Activated naive CD4-positive, alpha-beta T cell treated with anti-CD3 and anti-CD28 coated beads for 36 hours (primary cell): ENCODE measurements around the gene TTC24. TPM values are rescaled to one million over a fixed set of nuclear protein-coding genes. Genes with fewer than 3 reads are reported as not detected.

Experiments
- CTCF ChIA-PET: fragments of 350-600 bp; sonication (Branson Sonifier 250); formaldehyde crosslinking; loops from one replicate; lab custom pipeline; 2021; ENCODE audit warnings: antibody characterized with exemption; lab: Charles Lee
- DNase-seq: peaks from one replicate; pipeline ENCODE4 v3.0.0-alpha.2; 2020
- H3K27ac Mint-ChIP-seq: one replicate; pipeline ENCODE4 v1.8.0; 2021; ENCODE audit warnings: mild to moderate bottlenecking, mixed read lengths
- H3K27me3 Mint-ChIP-seq: one replicate; pipeline ENCODE4 v1.8.0; 2021; ENCODE audit warnings: low read depth, mixed read lengths
- H3K36me3 Mint-ChIP-seq: one replicate; pipeline ENCODE4 v1.8.0; 2021; ENCODE audit warnings: low read depth, mixed read lengths
- H3K4me1 Mint-ChIP-seq: one replicate; pipeline ENCODE4 v1.8.0; 2021; ENCODE audit warnings: low read depth, mixed read lengths
- H3K4me3 Mint-ChIP-seq: one replicate; pipeline ENCODE4 v1.8.0; 2021; ENCODE audit warnings: mild to moderate bottlenecking, moderate library complexity, mixed read lengths
- H3K9me3 Mint-ChIP-seq: one replicate; pipeline ENCODE4 v1.8.0; 2021; ENCODE audit warnings: mixed read lengths
- intact Hi-C: fragments of 100-400 bp; cut with micrococcal nuclease; formaldehyde crosslinking; loops from one replicate; pipeline ENCODE4 v1.15.1; 2023
- total RNA-seq, 2 experiments: library from RNA; stranded (reverse); gene quantifications; one replicate each; pipeline ENCODE4 v1.2.3, GENCODE V29; 2021

Gene TTC24
- 1 to 10 TPM; 3.1 to 3.9 TPM for total RNA-seq

DNA sequence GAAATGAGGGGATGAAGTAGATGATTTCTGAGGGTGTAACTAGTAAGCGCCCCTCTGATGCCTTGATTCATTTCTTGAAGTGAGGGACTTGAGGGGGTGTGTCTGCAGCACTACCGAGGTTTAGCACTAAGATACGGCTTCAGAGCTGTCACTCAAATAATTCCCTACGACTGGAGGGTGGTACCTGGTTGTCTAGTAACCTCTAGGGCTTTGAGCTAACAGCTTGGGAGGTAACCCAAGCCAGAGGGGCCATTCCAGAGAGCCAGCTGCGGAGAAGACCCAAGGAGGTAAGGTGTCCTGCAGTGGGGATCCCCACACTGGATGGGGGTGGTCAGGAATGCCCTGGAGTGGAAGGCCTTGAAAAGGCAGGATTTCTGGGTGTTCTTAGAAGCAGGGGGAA, at the start of gene TTC24:
Gene TTC24 (plus strand): TSS at position 252 of the 400 bp plus-strand sequence. CDS start 1,642 bp downstream, outside the sequence.
- CTCF ChIA-PET = interaction anchor here (0.8 to 3.5 kb wide), 7 partner anchors 23 to 193 kb away, joined by 3 to 24 read pairs (median 4); no protein-coding TSS in a partner anchor
- no peak within 1 kb of the TSS for H3K27ac Mint-ChIP-seq
- no peak within 1 kb of the TSS for H3K4me3 Mint-ChIP-seq
- peaks cover 26% of the 10 kb centered on the region for H3K4me1 Mint-ChIP-seq
- H3K9me3 Mint-ChIP-seq = no peaks in the 10 kb centered on the region
- DNase-seq = no peak
- no peaks in the 10 kb centered on the region for H3K36me3 Mint-ChIP-seq
- no peaks in the 10 kb centered on the region for H3K27me3 Mint-ChIP-seq
- intact Hi-C loops = no loop called here

DNA sequence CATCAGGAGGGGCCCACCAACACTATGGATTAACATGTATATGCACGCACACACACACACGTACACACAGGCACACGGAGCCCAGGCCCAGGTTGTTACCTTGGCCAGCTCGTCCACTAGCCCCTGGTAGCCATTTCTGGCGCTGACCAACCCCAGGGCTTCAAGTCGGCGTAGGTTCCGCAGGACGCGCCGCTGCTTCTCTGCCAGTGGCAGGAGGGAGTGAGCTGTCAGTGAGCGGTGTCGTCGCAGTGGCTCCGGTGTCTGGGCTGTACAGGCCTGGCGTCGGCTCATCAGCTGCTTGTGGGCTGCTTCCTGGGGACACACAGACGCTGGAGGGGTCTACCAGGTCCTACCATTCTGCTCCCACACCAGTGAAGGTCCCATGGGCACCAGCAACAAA, 49.5 kb upstream of the TTC24 start:
- DNase-seq = no peak
- Mint-ChIP-seq H3K27me3 (no peaks in the 10 kb centered on the region), H3K36me3 (no peaks in the 10 kb centered on the region), H3K9me3 (no peaks in the 10 kb centered on the region), H3K4me1 (peaks cover 23% of the 10 kb centered on the region), H3K27ac (no peak overlapping the region), H3K4me3 (no peak overlapping the region)
- intact Hi-C loops = no loop called here
- CTCF ChIA-PET = no interaction called here

DNA sequence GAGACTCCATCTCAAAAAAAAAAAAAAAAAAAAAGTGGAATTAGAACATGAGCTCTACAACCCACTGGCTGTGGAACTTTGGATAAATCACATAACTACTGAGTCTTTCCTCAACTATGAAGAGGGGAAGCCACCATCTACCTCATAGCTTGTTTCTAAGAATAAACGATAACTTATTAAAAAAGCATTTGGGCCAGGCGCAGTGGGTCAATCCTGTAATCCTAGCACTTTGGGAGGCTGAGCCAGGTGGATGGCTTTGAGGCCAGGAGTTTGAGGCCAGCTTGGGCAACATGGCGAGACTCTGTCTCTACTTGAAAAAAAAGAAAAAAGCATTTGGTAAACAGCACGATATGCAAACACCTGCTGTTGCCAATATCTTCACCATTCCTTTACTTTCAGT, 47.1 kb upstream of the TTC24 start:
- Mint-ChIP-seq H3K4me3 (no peak overlapping the region), H3K27me3 (no peaks in the 10 kb centered on the region), H3K4me1 (peaks cover 13% of the 10 kb centered on the region), H3K9me3 (no peaks in the 10 kb centered on the region), H3K27ac (no peak overlapping the region), H3K36me3 (no peaks in the 10 kb centered on the region)
- CTCF ChIA-PET = interaction anchor here (0.6 to 1.5 kb wide), 2 partner anchors 31 to 52 kb away, joined by 3 read pairs; no protein-coding TSS in a partner anchor
- intact Hi-C loops = no loop called here
- no peak for DNase-seq

DNA sequence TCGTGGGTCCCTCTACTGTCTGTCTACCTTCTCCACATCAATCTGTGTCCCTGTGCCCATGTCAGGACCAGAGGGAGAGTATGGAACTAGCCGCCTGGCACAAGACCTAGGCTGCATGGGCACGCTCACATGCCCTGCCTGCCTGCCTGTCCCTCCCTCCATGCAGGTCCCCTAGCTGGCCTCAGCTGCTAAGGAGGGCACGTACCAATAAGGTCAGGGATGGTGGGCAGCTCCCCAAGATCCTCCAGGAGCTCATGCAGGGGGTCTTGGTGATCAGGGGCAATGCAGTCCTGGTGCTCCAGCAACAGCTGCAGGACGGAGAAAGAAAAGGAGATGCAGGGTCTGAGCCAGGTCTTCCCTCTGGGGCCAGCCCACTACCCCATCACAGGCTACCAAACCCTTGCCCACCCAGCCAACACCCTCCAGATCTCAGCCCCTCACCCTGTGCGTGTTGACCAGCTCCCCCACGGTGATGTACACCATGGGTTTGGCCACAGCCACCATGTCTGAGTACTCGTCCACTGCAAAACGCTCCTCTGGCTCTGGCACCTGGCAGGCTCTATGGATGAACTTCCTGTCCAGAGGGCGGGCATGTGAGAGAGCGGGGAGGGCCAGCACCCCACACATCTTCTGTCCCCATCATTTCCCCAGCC, 45.8 kb upstream of the TTC24 start:
- Mint-ChIP-seq H3K9me3 (no peaks in the 10 kb centered on the region), H3K27ac (no peak overlapping the region), H3K27me3 (no peaks in the 10 kb centered on the region), H3K4me1 (peaks cover 3% of the 10 kb centered on the region), H3K4me3 (no peak overlapping the region), H3K36me3 (no peaks in the 10 kb centered on the region)
- CTCF ChIA-PET = interaction anchor here (1.5 kb wide), 1 partner anchor 54 kb away, joined by 3 read pairs; no protein-coding TSS in a partner anchor
- DNase-seq = no peak
- intact Hi-C loops = no loop called here

DNA sequence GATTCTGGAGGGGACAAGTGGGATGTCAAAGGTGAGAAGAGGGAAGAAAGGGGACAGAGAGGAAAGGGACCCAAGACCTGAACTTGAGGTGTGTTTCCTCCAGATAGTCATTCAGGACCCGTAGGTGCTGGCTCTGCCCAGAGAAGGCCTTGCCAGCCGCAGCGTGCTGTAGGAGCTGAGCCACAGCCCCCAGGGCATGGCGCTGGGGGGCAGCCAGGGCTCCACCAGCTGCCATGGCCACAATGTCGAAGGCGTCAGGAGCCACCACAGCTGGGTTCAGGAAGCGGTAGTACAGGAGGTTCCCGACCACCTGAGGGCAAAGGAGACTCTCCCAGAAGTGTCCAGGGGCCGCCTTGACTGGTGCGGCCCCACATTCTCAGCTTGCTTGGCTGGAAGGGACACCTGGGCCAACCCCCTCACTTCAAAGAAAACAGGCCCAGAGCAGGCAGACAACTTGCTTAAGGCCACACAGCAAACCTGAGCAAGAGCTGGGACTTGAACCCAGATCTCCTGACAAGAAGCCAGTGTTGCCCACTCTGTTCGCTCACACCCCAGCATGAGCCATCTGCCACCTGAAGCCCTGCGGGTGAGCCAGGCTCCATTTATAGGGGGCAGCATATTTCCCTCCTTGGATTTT, 45.0 kb upstream of the TTC24 start:
- no peak overlapping the region for H3K27ac Mint-ChIP-seq
- intact Hi-C loops = no loop called here
- DNase-seq = no peak
- H3K9me3 Mint-ChIP-seq = no peaks in the 10 kb centered on the region
- H3K36me3 Mint-ChIP-seq = no peaks in the 10 kb centered on the region
- no peak overlapping the region for H3K4me3 Mint-ChIP-seq
- no peaks in the 10 kb centered on the region for H3K4me1 Mint-ChIP-seq
- no peaks in the 10 kb centered on the region for H3K27me3 Mint-ChIP-seq
- CTCF ChIA-PET = interaction anchor here (1.3 kb wide), 1 partner anchor 54 kb away, joined by 3 read pairs; no protein-coding TSS in a partner anchor

DNA sequence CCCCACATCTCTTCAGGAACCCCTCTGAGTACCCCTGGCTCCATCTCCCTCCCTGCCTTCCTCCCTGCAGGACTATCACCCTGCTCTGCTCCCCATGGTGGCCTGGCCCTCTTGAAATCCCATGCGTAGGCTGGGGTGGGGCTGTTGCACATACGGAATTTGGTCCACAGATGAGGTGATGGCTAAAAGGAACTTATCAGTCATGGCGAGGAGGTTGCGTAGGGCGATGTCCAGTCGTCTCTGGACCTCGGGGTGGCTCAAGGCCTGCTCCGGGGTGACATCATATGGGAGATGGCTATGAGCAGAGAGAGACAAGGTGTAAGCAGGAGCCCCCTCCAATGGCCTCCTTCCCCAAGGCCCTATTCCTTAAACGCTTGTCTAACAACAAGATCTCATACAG, 42.5 kb upstream of the TTC24 start:
- CTCF ChIA-PET = interaction anchor here (0.5 to 1.6 kb wide), 2 partner anchors 19 to 91 kb away, joined by 3 to 4 read pairs; no protein-coding TSS in a partner anchor
- Mint-ChIP-seq H3K27ac (no peak overlapping the region), H3K9me3 (no peaks in the 10 kb centered on the region), H3K4me1 (no peaks in the 10 kb centered on the region), H3K36me3 (no peaks in the 10 kb centered on the region), H3K4me3 (no peak overlapping the region), H3K27me3 (no peaks in the 10 kb centered on the region)
- DNase-seq = no peak
- intact Hi-C loops = no loop called here

DNA sequence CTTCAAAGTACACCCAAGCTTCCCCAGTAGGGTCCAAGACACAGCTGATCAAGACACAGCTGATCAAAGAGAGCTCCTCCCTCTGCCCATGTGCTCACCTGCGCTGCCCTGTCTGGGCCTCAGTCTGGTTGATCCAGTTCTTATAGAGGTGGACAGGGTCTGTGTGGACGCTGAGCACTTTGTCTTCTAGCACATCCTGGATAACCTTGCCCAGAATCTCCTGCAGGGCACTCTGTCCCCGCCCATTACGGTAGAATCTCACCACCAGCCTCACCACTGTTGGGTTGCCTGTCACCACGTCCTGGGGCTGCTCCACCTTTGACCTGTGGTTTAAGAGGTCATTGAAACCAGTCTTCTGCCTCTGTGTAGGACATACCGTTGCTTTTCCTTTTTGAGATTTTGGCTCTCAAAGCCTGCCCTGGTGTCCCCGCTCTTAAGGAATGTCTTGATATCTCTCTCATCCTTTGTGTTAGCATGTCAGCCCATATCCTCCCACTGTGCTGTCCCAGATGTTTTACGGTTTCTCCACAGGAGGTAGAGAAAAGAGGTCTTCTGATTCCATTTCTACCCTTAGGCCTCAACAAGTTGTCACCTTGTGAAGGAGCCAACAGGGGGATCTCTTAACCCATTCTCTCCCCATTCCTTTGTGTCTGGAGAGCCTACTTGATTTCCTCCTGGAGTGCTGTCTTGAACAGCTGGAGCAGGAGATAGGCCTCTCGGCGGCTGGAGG, 40.6 kb upstream of the TTC24 start:
- Mint-ChIP-seq H3K4me3 (no peak overlapping the region), H3K27ac (no peak overlapping the region)
- CTCF ChIA-PET = no interaction called here

DNA sequence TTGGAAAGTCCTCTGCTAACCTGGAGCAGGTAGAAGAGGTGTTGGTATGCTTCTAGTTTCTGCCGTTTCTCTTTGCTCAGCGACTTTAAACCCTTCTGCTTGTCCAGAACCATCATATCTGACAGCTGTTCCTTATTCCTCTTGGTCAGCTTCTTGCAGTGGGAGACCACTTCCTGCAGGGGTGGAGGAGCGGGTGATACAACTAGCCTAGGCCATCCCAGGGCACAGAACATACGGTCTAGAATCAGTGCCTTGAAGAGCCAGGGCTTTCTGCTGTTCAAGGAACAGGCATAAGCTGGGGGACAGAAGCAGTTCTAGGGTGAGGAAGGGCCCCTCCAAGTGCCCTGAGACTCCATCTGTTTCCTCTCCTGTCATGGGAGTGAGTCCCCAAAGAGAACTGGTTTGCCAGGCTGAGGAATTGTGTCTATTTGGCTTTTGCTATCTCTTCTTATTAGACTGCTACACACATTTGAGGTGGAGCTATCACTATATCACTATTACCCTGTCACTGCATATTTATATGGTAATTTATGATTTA, 39.6 kb upstream of the TTC24 start:
- H3K27ac Mint-ChIP-seq = no peak overlapping the region
- intact Hi-C loops = no loop called here
- DNase-seq = no peak

More for the DNA sequence above, 40.6 kb upstream of the TTC24 start:
- H3K36me3 Mint-ChIP-seq = no peaks in the 10 kb centered on the region
- no peaks in the 10 kb centered on the region for H3K27me3 Mint-ChIP-seq
- no peaks in the 10 kb centered on the region for H3K9me3 Mint-ChIP-seq
- H3K4me1 Mint-ChIP-seq = no peaks in the 10 kb centered on the region
- intact Hi-C loops = no loop called here
- DNase-seq = no peak

DNA sequence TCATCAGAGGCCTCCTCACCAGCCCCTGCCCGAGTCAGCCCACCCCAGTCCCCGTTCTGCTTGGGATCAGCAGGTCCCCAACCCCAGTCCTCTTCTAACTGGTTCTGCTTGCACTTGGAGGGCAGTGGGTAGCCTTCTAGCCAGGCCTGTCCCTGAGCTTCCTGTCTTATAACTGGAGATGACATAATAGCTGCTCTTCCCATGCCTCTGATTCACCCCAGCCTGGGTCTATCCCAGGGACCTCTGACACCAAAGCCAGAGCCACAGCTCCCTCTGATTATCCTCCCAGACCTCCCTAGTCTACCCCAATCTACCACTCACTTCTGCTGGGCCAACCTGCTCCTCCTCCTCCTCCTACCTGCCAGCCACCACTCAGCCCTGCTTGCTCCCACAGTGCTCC, 38.6 kb upstream of the TTC24 start:
- Mint-ChIP-seq H3K36me3 (no peaks in the 10 kb centered on the region), H3K27me3 (no peaks in the 10 kb centered on the region), H3K4me3 (no peak overlapping the region), H3K27ac (no peak overlapping the region), H3K4me1 (no peaks in the 10 kb centered on the region), H3K9me3 (no peaks in the 10 kb centered on the region)
- DNase-seq = no peak
- CTCF ChIA-PET = interaction anchor here (0.9 to 1.2 kb wide), 2 partner anchors 16 to 36 kb away, joined by 3 to 4 read pairs; no protein-coding TSS in a partner anchor
- intact Hi-C loops = no loop called here

More for the DNA sequence above, 39.6 kb upstream of the TTC24 start:
- Mint-ChIP-seq H3K4me1 (no peaks in the 10 kb centered on the region), H3K36me3 (no peaks in the 10 kb centered on the region), H3K4me3 (no peak overlapping the region), H3K27me3 (no peaks in the 10 kb centered on the region), H3K9me3 (no peaks in the 10 kb centered on the region)
- CTCF ChIA-PET = interaction anchor here (0.6 to 1.2 kb wide), 3 partner anchors 15 to 75 kb away, joined by 3 to 4 read pairs (median 3); no protein-coding TSS in a partner anchor

DNA sequence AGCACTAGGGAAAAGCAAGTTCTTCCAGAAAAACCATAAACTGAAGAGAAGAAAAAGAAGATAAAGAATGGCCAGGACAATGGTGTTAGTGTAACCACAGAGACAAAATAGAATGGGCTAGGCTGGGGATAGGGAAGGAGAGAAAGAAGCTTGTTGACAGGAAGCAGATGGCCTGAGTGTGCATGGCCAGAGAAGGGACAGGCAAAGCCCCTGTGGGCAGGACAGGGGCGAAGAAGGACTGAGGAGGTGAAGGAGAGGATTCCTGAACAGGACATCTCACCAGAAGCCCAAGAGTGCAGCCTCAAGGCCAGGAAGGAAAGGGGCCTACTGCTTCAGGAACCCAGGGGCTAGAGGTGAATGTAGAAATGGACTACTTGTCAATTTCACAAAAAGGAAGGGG, 36.5 kb upstream of the TTC24 start:
- Mint-ChIP-seq H3K4me3 (no peak overlapping the region), H3K9me3 (no peaks in the 10 kb centered on the region), H3K27me3 (no peaks in the 10 kb centered on the region), H3K36me3 (no peaks in the 10 kb centered on the region), H3K27ac (no peak overlapping the region), H3K4me1 (no peaks in the 10 kb centered on the region)
- CTCF ChIA-PET = interaction anchor here (1.3 to 1.8 kb wide), 3 partner anchors 62 to 163 kb away, joined by 3 to 6 read pairs (median 4); partner anchors contain the start of gene CRABP2
- intact Hi-C loops = no loop called here
- DNase-seq = no peak

DNA sequence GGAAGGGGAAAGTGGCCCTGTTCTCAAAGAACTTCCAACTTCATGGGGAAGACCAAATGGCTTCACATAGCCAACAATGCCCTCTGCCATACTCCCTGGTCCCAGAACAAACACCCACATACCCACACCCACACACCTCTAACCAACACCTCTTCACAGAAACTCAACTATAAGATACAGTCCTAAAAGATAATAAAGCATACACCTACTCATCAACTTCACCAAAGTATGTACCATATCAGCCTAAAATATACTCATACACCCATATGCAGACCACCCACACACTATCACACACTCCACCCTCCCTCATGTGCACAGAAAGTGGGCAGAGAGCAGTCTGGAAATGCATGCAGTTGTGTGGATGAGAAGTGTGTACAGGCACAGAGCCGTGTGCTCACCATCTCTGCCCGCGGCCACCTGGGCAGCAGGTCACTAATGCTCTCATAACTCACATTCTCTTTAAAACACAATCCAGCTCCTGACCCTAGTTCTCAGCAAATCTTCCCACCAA, 34.9 kb upstream of the TTC24 start:
- no peak overlapping the region for H3K27ac Mint-ChIP-seq
- H3K27me3 Mint-ChIP-seq = no peaks in the 10 kb centered on the region
- no peaks in the 10 kb centered on the region for H3K4me1 Mint-ChIP-seq
- no peaks in the 10 kb centered on the region for H3K36me3 Mint-ChIP-seq
- CTCF ChIA-PET = interaction anchor here (1.0 kb wide), 1 partner anchor 37 kb away, joined by 3 read pairs; no protein-coding TSS in a partner anchor
- intact Hi-C loops = no loop called here
- no peaks in the 10 kb centered on the region for H3K9me3 Mint-ChIP-seq
- DNase-seq = no peak
- no peak overlapping the region for H3K4me3 Mint-ChIP-seq

DNA sequence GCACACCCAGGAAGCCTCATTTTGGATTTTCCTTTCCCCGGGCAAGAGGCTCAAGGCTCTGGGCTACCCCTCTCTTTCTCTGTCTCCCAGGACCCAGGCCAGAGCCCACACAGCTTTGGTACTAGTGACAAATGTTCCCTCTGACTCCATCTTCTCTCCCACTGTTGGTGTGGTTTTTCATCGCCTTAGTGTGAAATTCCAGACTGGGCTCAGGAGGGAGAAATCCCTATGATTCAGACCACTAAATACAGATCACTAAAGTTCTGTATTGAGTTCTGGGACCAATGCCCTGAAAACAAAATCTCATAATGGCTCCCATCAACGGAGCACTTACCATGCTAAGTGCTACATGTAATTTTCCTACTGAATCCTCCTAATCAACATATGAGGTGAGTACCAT, 33.3 kb upstream of the TTC24 start:
- CTCF ChIA-PET = no interaction called here
- H3K9me3 Mint-ChIP-seq = no peaks in the 10 kb centered on the region
- no peaks in the 10 kb centered on the region for H3K36me3 Mint-ChIP-seq
- DNase-seq = no peak
- intact Hi-C loops = no loop called here
- H3K27me3 Mint-ChIP-seq = no peaks in the 10 kb centered on the region
- H3K4me3 Mint-ChIP-seq = no peak overlapping the region
- H3K27ac Mint-ChIP-seq = no peak overlapping the region
- H3K4me1 Mint-ChIP-seq = no peaks in the 10 kb centered on the region
